Large intestine (tissue), 3 donors: Measurements from ENCODE around the gene PXMP4. TPM values are rescaled to one million over a fixed set of nuclear protein-coding genes. Genes with fewer than 3 reads are reported as not detected.
A peak's percentile ranks its signal among the peaks of the same experiment; 100 is the strongest.

ENCODE experiments used
- DNase-seq, 2 donors: peaks; one replicate each; pipeline versions ENCODE4 v3.0.0 to v3.0.0-alpha.2; 2013
- H3K27ac ChIP-seq: one replicate; pipeline ENCODE4 v1.5.1; 2013; ENCODE audit warnings: low read length
- H3K27me3 ChIP-seq: 2 replicates; pipeline ENCODE4 v1.6.1; 2013; ENCODE audit warnings: low read length; ENCODE audit not compliant: control insufficient read depth, insufficient read depth
- H3K36me3 ChIP-seq: 2 replicates; pipeline ENCODE4 v1.6.1; 2013; ENCODE audit warnings: low read length; ENCODE audit not compliant: control insufficient read depth, insufficient read depth
- H3K4me1 ChIP-seq: one replicate; pipeline ENCODE4 v1.6.1; 2013; ENCODE audit warnings: low read length; ENCODE audit not compliant: control insufficient read depth, insufficient read depth
- H3K4me3 ChIP-seq: one replicate; pipeline ENCODE4 v1.5.1; 2013; ENCODE audit warnings: low read length
- H3K9me3 ChIP-seq: one replicate; pipeline ENCODE4 v1.6.1; 2013; ENCODE audit warnings: mild to moderate bottlenecking, low read depth, low read length, moderate library complexity; ENCODE audit not compliant: control insufficient read depth
- WGBS: methylation state at CpG from one replicate; pipeline ENCODE4 v1.1.5; 2013; ENCODE audit warnings: low lambda C conversion rate; ENCODE audit not compliant: insufficient coverage; 5-methylcytosine and 5-hydroxymethylcytosine counted together
- polyA plus RNA-seq: library from polyadenylated mRNA; unstranded; fragments of 120-200 nt; gene quantifications from one replicate; pipeline ENCODE4 v1.2.1, GENCODE V29; 2013

Gene PXMP4
- polyA plus RNA-seq, 1 donor = 10.2 TPM

GRCh38 chr20:33693741-33694638, 26.1 kb downstream of the PXMP4 start:
- 100% methylated on average over 1 of the region's 17 CpGs for WGBS
- Histone ChIP-seq H3K4me3 (no peak overlapping the region), H3K27ac (no peak overlapping the region), H3K4me1 (peaks cover 3% of the 10 kb centered on the region), H3K9me3 (peaks cover 10% of the 10 kb centered on the region), H3K36me3 (no peaks in the 10 kb centered on the region), H3K27me3 (no peaks in the 10 kb centered on the region)
- no peak for DNase-seq

GRCh38 chr20:33693289-33693688, 26.8 kb downstream of the PXMP4 start:
- Histone ChIP-seq H3K4me3 (no peak overlapping the region), H3K9me3 (peaks cover 3% of the 10 kb centered on the region), H3K27ac (no peak overlapping the region), H3K36me3 (no peaks in the 10 kb centered on the region), H3K27me3 (no peaks in the 10 kb centered on the region), H3K4me1 (peaks cover 10% of the 10 kb centered on the region)
- DNase-seq = no peak
- no CpG with 5 or more reads among the region's 5 CpGs for WGBS

GRCh38 chr20:33689973-33690372, 30.1 kb downstream of the PXMP4 start:
- no peaks in the 10 kb centered on the region for H3K9me3 ChIP-seq
- H3K4me3 ChIP-seq = no peak overlapping the region
- H3K36me3 ChIP-seq = no peaks in the 10 kb centered on the region
- WGBS = 14% methylated on average over 2 of the region's 4 CpGs
- no peaks in the 10 kb centered on the region for H3K27me3 ChIP-seq
- peaks cover 22% of the 10 kb centered on the region for H3K4me1 ChIP-seq
- no peak for DNase-seq
- H3K27ac ChIP-seq = no peak overlapping the region

GRCh38 chr20:33689493-33689892, 30.6 kb downstream of the PXMP4 start:
- no CpG with 5 or more reads among the region's 1 CpG for WGBS
- peaks cover 27% of the 10 kb centered on the region for H3K4me1 ChIP-seq
- H3K4me3 ChIP-seq = no peak overlapping the region
- H3K27ac ChIP-seq = no peak overlapping the region
- H3K27me3 ChIP-seq = no peaks in the 10 kb centered on the region
- no peaks in the 10 kb centered on the region for H3K9me3 ChIP-seq
- no peak for DNase-seq
- no peaks in the 10 kb centered on the region for H3K36me3 ChIP-seq

- peaks cover 30% of the 10 kb centered on the region for H3K4me1 ChIP-seq
- H3K36me3 ChIP-seq = no peaks in the 10 kb centered on the region
- no peak overlapping the region for H3K27ac ChIP-seq
- no CpG with 5 or more reads among the region's 3 CpGs for WGBS
- H3K27me3 ChIP-seq = no peaks in the 10 kb centered on the region
- no peaks in the 10 kb centered on the region for H3K9me3 ChIP-seq
- peak in 1 of 2 donors; percentile 49 for DNase-seq
- no peak overlapping the region for H3K4me3 ChIP-seq
These were observed 31.1 kb downstream of the PXMP4 start for GRCh38 chr20:33688938-33689424.

GRCh38 chr20:33687993-33688937, 31.8 kb downstream of the PXMP4 start:
- no peak overlapping the region for H3K4me3 ChIP-seq
- no peaks in the 10 kb centered on the region for H3K36me3 ChIP-seq
- no peaks in the 10 kb centered on the region for H3K27me3 ChIP-seq
- no peaks in the 10 kb centered on the region for H3K9me3 ChIP-seq
- H3K4me1 ChIP-seq = peaks cover 30% of the 10 kb centered on the region
- no CpG with 5 or more reads among the region's 3 CpGs for WGBS
- DNase-seq = no peak
- H3K27ac ChIP-seq = no peak overlapping the region

- Histone ChIP-seq H3K4me1 (peaks cover 30% of the 10 kb centered on the region), H3K27me3 (no peaks in the 10 kb centered on the region), H3K36me3 (no peaks in the 10 kb centered on the region), H3K4me3 (no peak overlapping the region), H3K27ac (no peak overlapping the region), H3K9me3 (no peaks in the 10 kb centered on the region)
- no CpG with 5 or more reads among the region's 8 CpGs for WGBS
- DNase-seq = no peak
These were observed 32.7 kb downstream of the PXMP4 start for GRCh38 chr20:33687370-33687915.

GRCh38 chr20:33686984-33687366, 33.1 kb downstream of the PXMP4 start:
- DNase-seq = no peak
- H3K27ac ChIP-seq = no peak overlapping the region
- H3K9me3 ChIP-seq = no peaks in the 10 kb centered on the region
- H3K27me3 ChIP-seq = no peaks in the 10 kb centered on the region
- H3K36me3 ChIP-seq = no peaks in the 10 kb centered on the region
- H3K4me3 ChIP-seq = no peak overlapping the region
- no CpG with 5 or more reads among the region's 14 CpGs for WGBS
- H3K4me1 ChIP-seq = peaks cover 30% of the 10 kb centered on the region

- Histone ChIP-seq H3K27ac (peak within 1 kb of the TSS; percentile 12), H3K4me1 (peaks cover 30% of the 10 kb centered on the region), H3K27me3 (no peaks in the 10 kb centered on the region), H3K4me3 (peak within 1 kb of the TSS; percentile 46), H3K36me3 (no peaks in the 10 kb centered on the region), H3K9me3 (no peaks in the 10 kb centered on the region)
- peak; percentile 88 to 96 for DNase-seq
- no CpG with 5 or more reads among the region's 101 CpGs for WGBS
These were observed 33.8 kb downstream of the PXMP4 start, which contains the start of gene E2F1 for GRCh38 chr20:33686100-33686983. Gene E2F1, minus strand, starts transcription at chr20:33686385. Its CDS starts 121 bp downstream, at chr20:33686264.
